Neural crest cell (in vitro differentiated cells): ENCODE results near the gene CENPP. TPM values are rescaled to one million over a fixed set of nuclear protein-coding genes. Genes with fewer than 3 reads are reported as not detected.

Source experiments
- DNase-seq: peaks from one replicate; pipeline ENCODE4 v3.0.0; 2021; ENCODE audit warnings: low read depth, mixed read lengths, low spot score
- H3K27ac Mint-ChIP-seq: one replicate; pipeline ENCODE4 v1.8.0; 2021; ENCODE audit warnings: mild to moderate bottlenecking, mixed read lengths; ENCODE audit not compliant: unreplicated experiment
- H3K27me3 Mint-ChIP-seq: 2 replicates; pipeline ENCODE4 v1.8.0; 2021; ENCODE audit warnings: low read depth, mild to moderate bottlenecking, mixed read lengths
- H3K36me3 Mint-ChIP-seq: 2 replicates; pipeline ENCODE4 v1.8.0; 2021; ENCODE audit warnings: low read depth, mild to moderate bottlenecking, mixed read lengths
- H3K4me1 Mint-ChIP-seq: 2 replicates; pipeline ENCODE4 v1.8.0; 2021; ENCODE audit warnings: mixed read lengths
- H3K4me3 Mint-ChIP-seq: one replicate; pipeline ENCODE4 v1.8.0; 2021; ENCODE audit warnings: mild to moderate bottlenecking, mixed read lengths
- H3K9me3 Mint-ChIP-seq: 2 replicates; pipeline ENCODE4 v1.8.0; 2021; ENCODE audit warnings: mixed read lengths
- total RNA-seq: library from RNA; stranded (reverse); gene quantifications from 2 replicates; pipeline ENCODE4 v1.2.1, GENCODE V29; 2021
- TF ChIP-seq, protein P1 (sequence below): fragments of 200-600 bp; sonication (generic); conservative IDR thresholded peaks from 2 replicates; pipeline ENCODE4 v1.5.0; 2021; ENCODE audit warnings: antibody characterized with exemption, mild to moderate bottlenecking

Gene CENPP
- total RNA-seq, 1 donor from 2014 or later, result 15.7 TPM

DNA sequence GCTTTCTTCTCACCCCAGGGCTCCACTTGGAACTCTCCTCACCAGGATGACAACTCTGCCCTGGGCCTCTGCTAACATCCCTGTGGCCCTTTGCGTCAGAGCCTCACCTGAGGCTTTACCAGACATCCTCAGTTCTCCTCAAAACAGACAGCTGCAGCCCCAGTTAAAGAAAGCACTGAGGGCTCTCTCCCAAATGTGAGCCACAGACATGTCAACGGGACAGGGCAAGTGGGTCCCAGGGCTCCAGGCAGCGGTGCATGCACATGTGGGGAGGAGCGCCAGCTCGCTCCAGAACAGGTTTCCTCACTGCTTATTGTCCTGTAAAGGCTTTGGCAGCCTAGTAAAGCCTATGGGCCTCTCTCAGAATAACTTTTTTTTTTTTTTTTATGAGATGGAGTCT is 306.9 kb downstream of the CENPP start:
- H3K4me1 Mint-ChIP-seq, result peaks cover 3% of the 10 kb centered on the region

GRCh38 chr9:92633614-92634278 is 308.0 kb downstream of the CENPP start:
- Mint-ChIP-seq H3K36me3 (peaks cover 25% of the 10 kb centered on the region), H3K4me3 (no peak overlapping the region), H3K27me3 (no peaks in the 10 kb centered on the region), H3K27ac (no peak overlapping the region), H3K4me1 (peaks cover 3% of the 10 kb centered on the region), H3K9me3 (no peaks in the 10 kb centered on the region)
- TF ChIP-seq, protein P1, sequence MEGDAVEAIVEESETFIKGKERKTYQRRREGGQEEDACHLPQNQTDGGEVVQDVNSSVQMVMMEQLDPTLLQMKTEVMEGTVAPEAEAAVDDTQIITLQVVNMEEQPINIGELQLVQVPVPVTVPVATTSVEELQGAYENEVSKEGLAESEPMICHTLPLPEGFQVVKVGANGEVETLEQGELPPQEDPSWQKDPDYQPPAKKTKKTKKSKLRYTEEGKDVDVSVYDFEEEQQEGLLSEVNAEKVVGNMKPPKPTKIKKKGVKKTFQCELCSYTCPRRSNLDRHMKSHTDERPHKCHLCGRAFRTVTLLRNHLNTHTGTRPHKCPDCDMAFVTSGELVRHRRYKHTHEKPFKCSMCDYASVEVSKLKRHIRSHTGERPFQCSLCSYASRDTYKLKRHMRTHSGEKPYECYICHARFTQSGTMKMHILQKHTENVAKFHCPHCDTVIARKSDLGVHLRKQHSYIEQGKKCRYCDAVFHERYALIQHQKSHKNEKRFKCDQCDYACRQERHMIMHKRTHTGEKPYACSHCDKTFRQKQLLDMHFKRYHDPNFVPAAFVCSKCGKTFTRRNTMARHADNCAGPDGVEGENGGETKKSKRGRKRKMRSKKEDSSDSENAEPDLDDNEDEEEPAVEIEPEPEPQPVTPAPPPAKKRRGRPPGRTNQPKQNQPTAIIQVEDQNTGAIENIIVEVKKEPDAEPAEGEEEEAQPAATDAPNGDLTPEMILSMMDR, result no peak
- DNase-seq, result no peak

More for the DNA sequence above, 306.9 kb downstream of the CENPP start:
- H3K4me3 Mint-ChIP-seq, result no peak overlapping the region
- H3K36me3 Mint-ChIP-seq, result peaks cover 31% of the 10 kb centered on the region
- TF ChIP-seq, protein P1, result no peak
- H3K27ac Mint-ChIP-seq, result no peak overlapping the region
- peaks cover 1% of the 10 kb centered on the region for H3K9me3 Mint-ChIP-seq
- no peaks in the 10 kb centered on the region for H3K27me3 Mint-ChIP-seq
- no peak for DNase-seq

DNA sequence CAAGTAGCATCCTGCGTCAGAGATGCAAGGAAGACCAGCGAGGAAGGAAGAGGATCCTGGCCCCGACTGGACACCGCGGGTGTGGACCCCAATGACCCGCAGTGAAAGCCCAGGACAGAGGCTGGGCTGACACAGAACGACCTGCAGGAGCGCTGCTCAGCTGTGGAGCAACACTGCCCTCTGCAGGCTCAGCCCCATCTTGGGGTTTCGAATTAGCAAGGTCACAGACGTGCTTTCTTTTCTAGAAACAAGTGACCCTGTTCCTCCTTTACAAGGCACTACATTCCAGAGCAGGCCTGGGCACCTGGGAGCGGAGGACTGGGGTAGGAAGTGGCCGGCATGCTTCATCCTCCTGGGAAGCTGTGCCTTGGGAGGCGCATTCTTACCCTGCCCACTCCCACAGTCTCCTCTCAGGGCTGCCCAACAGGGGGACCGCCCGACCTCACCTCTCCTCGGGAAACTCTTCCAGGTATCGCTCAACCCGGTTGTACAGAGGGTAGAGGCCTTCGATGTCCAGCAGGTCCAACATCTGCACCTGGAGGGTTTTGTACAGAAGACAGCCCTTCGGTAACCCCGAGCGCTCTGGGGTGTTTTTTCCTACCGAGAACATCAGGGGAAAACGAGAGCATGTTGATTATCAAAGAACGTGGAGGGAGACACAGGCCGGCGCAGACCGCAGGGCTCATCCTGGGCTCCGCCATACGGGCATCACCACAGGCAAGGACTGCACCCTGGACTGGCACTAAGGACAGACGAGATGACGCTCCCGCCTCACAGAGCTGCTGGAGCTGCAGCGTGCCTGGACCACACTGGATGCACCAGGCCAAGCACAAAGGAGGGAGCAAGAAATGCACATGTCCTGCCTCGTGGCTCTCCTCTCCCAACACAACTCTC is 309.2 kb downstream of the CENPP start:
- Mint-ChIP-seq H3K9me3 (no peaks in the 10 kb centered on the region), H3K27me3 (no peaks in the 10 kb centered on the region), H3K4me1 (peaks cover 3% of the 10 kb centered on the region), H3K4me3 (no peak overlapping the region), H3K27ac (no peak overlapping the region), H3K36me3 (peaks cover 16% of the 10 kb centered on the region)
- TF ChIP-seq, protein P1, result peak; percentile 96
- peak; percentile 89 for DNase-seq

DNA sequence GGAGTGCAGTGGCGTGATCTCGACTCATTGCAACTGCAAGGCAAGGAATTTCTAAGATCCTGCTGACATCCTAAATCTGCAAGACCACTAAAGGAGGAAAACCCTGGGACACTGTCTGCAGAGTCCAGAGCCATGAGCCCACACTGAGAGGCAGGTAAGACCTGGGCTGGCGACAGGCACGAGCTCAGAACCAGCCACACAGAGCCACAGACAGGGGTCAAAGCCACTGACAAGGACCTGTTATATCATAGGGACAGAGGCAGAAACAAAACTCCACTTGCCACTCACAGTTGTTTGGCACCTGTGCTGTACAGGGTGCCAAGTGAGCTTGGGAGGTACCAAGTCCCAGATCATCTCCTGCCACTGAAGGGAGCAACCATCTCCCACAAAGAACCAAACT is 310.0 kb downstream of the CENPP start:
- Mint-ChIP-seq H3K36me3 (peaks cover 9% of the 10 kb centered on the region), H3K4me3 (no peak overlapping the region), H3K4me1 (peaks cover 3% of the 10 kb centered on the region), H3K27ac (no peak overlapping the region), H3K9me3 (no peaks in the 10 kb centered on the region), H3K27me3 (no peaks in the 10 kb centered on the region)
- no peak for DNase-seq
- TF ChIP-seq, protein P1, result no peak

DNA sequence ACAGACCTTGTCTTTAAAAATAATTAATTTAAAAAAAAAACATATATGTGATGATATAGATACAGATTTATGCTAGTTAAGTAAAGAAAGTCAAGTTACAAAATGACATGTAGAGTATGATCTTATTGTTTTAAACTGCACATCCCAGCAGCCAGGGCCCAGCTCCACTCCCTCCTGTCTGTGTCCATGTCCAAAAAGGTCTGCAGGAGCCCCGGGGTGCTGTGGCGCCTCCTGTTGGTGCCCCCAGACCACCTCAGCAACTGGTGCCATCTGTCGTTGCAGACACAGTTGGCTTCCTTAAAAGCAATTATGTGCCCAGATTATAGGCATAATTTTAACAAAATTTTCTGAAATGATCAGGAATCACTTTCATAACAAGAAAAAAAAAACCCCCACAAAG is 310.9 kb downstream of the CENPP start:
- H3K27me3 Mint-ChIP-seq, result no peaks in the 10 kb centered on the region
- peaks cover 9% of the 10 kb centered on the region for H3K36me3 Mint-ChIP-seq
- peaks cover 3% of the 10 kb centered on the region for H3K4me1 Mint-ChIP-seq
- no peak overlapping the region for H3K4me3 Mint-ChIP-seq
- H3K27ac Mint-ChIP-seq, result no peak overlapping the region
- TF ChIP-seq, protein P1, result no peak
- no peaks in the 10 kb centered on the region for H3K9me3 Mint-ChIP-seq
- no peak for DNase-seq
